H1 (cell line): ENCODE results near the gene KCTD17. TPM values are rescaled to one million over a fixed set of nuclear protein-coding genes. Genes with fewer than 3 reads are reported as not detected.

Source experiments
- CTCF ChIA-PET: fragments of 300-600 bp; sonication (Branson Sonifier 250); formaldehyde crosslinking; loops from one replicate; lab custom pipeline; 2021; ENCODE audit not compliant: partially characterized antibody; lab: Charles Lee
- POLR2A ChIA-PET: fragments of 300-600 bp; sonication (Branson Sonifier 250); formaldehyde crosslinking; loops from one replicate; lab custom pipeline; 2021; ENCODE audit warnings: inconsistent platforms; ENCODE audit not compliant: partially characterized antibody; lab: Charles Lee
- DNase-seq, 2 experiments: peaks; one replicate each; pipeline versions ENCODE4 v3.0.0 to v3.0.0-alpha.2; 2010 to 2022; ENCODE audit warnings: low spot score in 2 of 2, low read depth in 1 of 2, mixed read lengths in 1 of 2
- FAIRE-seq: peaks from 2 replicates; lab custom pipeline; 2011; peaks lifted over from hg19 to GRCh38; lab: Jason Lieb, UNC
- H2AFZ ChIP-seq: 2 replicates; pipeline ENCODE4 v1.8.1; 2012; ENCODE audit warnings: low read length, inconsistent platforms
- H2AK5ac ChIP-seq: 2 replicates; pipeline ENCODE4 v1.6.1; 2013; ENCODE audit warnings: low read depth, low read length
- H2BK120ac ChIP-seq: replicated peaks from 2 replicates; pipeline ENCODE3; 2013; ENCODE audit warnings: low read depth, low read length, inconsistent platforms
- H2BK12ac ChIP-seq: 2 replicates; pipeline ENCODE4 v1.6.1; 2013; ENCODE audit warnings: low read depth, low read length
- H2BK15ac ChIP-seq: 2 replicates; pipeline ENCODE4 v1.6.1; 2013; ENCODE audit warnings: low read length
- H2BK20ac ChIP-seq: 2 replicates; pipeline ENCODE4 v1.6.1; 2013; ENCODE audit warnings: low read length
- H2BK5ac ChIP-seq: 2 replicates; pipeline ENCODE4 v1.6.1; 2013; ENCODE audit warnings: low read depth, low read length
- H3K14ac ChIP-seq: 2 replicates; pipeline ENCODE4 v1.6.1; 2013; ENCODE audit warnings: inconsistent platforms; ENCODE audit not compliant: insufficient read length
- H3K18ac ChIP-seq: 2 replicates; pipeline ENCODE4 v1.6.1; 2013; ENCODE audit warnings: low read length; ENCODE audit errors: extremely low read depth
- H3K23ac ChIP-seq: 2 replicates; pipeline ENCODE4 v1.6.1; 2013; ENCODE audit warnings: inconsistent platforms; ENCODE audit not compliant: insufficient read length
- H3K23me2 ChIP-seq: 2 replicates; pipeline ENCODE4 v1.6.1; 2013; ENCODE audit warnings: low read depth, low read length
- H3K27ac ChIP-seq: 2 replicates; pipeline ENCODE4 v1.6.1; 2011; ENCODE audit warnings: low read depth, low read length, inconsistent platforms
- H3K27me3 ChIP-seq, 4 experiments: replicated peaks in 1 of 4; 1 replicate in 1 of 4; 2 replicates in 3 of 4; pipeline versions ENCODE4 v1.6.1 to v1.8.1; 2011 to 2013; ENCODE audit warnings: low read length in 3 of 4, mild to moderate bottlenecking in 3 of 4, inconsistent platforms in 2 of 4, mixed read lengths in 2 of 4, moderate library complexity in 1 of 4; ENCODE audit not compliant: control insufficient read depth in 3 of 4, insufficient read depth in 3 of 4; ENCODE audit errors: extremely low read depth in 1 of 4
- H3K36me3 ChIP-seq, 4 experiments: 2 replicates each; pipeline versions ENCODE4 v1.6.1 to v1.8.1; 2011 to 2013; ENCODE audit warnings: mild to moderate bottlenecking in 4 of 4, low read length in 3 of 4, moderate library complexity in 2 of 4, control low read depth in 1 of 4, inconsistent platforms in 1 of 4; ENCODE audit not compliant: insufficient read depth in 4 of 4, control insufficient read depth in 2 of 4
- H3K4ac ChIP-seq: replicated peaks from 2 replicates; pipeline ENCODE3; 2013; ENCODE audit warnings: low read length, low read depth, mixed read lengths, inconsistent platforms; ENCODE audit not compliant: insufficient read length
- H3K4me1 ChIP-seq, 4 experiments: replicated peaks in 1 of 4; 1 replicate in 1 of 4; 2 replicates in 3 of 4; pipeline versions ENCODE4 v1.6.1 to v1.8.1; 2011 to 2013; ENCODE audit warnings: low read length in 3 of 4, inconsistent platforms in 2 of 4, mixed read lengths in 1 of 4; ENCODE audit not compliant: insufficient read depth in 4 of 4, control insufficient read depth in 3 of 4
- H3K4me2 ChIP-seq, 2 experiments: 2 replicates each; pipeline versions ENCODE4 v1.6.1 to v1.8.1; 2011 to 2013; ENCODE audit warnings: low read depth in 2 of 2, low read length in 2 of 2, control low read depth in 1 of 2, inconsistent platforms in 1 of 2, mild to moderate bottlenecking in 1 of 2; ENCODE audit not compliant: insufficient read depth in 1 of 2
- H3K4me3 ChIP-seq, 4 experiments: fragments of 200-600, 300-600 bp in 1 of 4; sonication (generic), shearing (Covaris generic), sonication (Bioruptor Twin) in 1 of 4; 2 replicates each; pipeline versions ENCODE4 v1.5.1 to v1.8.1; 2011 to 2016; ENCODE audit warnings: low read length in 4 of 4, low read depth in 3 of 4, control low read depth in 2 of 4, inconsistent platforms in 2 of 4, mild to moderate bottlenecking in 2 of 4, mixed read lengths in 1 of 4, moderate library complexity in 1 of 4; ENCODE audit not compliant: insufficient read depth in 2 of 4; ENCODE audit errors: extremely low read depth in 1 of 4
- H3K56ac ChIP-seq: replicated peaks from 2 replicates; pipeline ENCODE3; 2013; ENCODE audit warnings: low read depth, mild to moderate bottlenecking, mixed read lengths, low read length, inconsistent platforms; ENCODE audit not compliant: insufficient read length
- H3K79me1 ChIP-seq: 2 replicates; pipeline ENCODE4 v1.6.1; 2013; ENCODE audit warnings: low read depth, low read length, control low read depth
- H3K79me2 ChIP-seq, 2 experiments: 2 replicates each; pipeline versions ENCODE4 v1.6.1 to v1.8.1; 2012 to 2013; ENCODE audit warnings: low read length in 2 of 2, mild to moderate bottlenecking in 2 of 2, inconsistent platforms in 1 of 2; ENCODE audit not compliant: insufficient read depth in 2 of 2, control insufficient read depth in 1 of 2
- H3K9ac ChIP-seq, 4 experiments: replicated peaks in 1 of 4; 1 replicate in 1 of 4; 2 replicates in 3 of 4; pipeline versions ENCODE4 v1.6.1 to v1.8.1; 2011 to 2013; ENCODE audit warnings: low read depth in 3 of 4, low read length in 3 of 4, control low read depth in 2 of 4, mild to moderate bottlenecking in 2 of 4, moderate library complexity in 2 of 4, inconsistent platforms in 1 of 4; ENCODE audit errors: extremely low read depth in 1 of 4
- H3K9me3 ChIP-seq, 2 experiments: 2 replicates each; pipeline versions ENCODE4 v1.6.1 to v1.8.1; 2012 to 2013; ENCODE audit warnings: mild to moderate bottlenecking in 2 of 2, moderate library complexity in 2 of 2, control low read depth in 1 of 2, inconsistent platforms in 1 of 2, low read depth in 1 of 2, low read length in 1 of 2, mixed read lengths in 1 of 2; ENCODE audit not compliant: insufficient read depth in 2 of 2
- H4K20me1 ChIP-seq, 2 experiments: replicated peaks in 1 of 2; 2 replicates each; pipeline versions ENCODE3 to v1.8.1; 2011 to 2013; ENCODE audit warnings: inconsistent platforms in 2 of 2, low read length in 2 of 2, mild to moderate bottlenecking in 1 of 2; ENCODE audit not compliant: insufficient read depth in 2 of 2, control insufficient read depth in 1 of 2
- H4K5ac ChIP-seq: 2 replicates; pipeline ENCODE4 v1.6.1; 2013; ENCODE audit warnings: low read length, low read depth, mixed read lengths, inconsistent platforms; ENCODE audit not compliant: insufficient read length
- H4K8ac ChIP-seq: 2 replicates; pipeline ENCODE4 v1.8.0; 2013; ENCODE audit warnings: mild to moderate bottlenecking, moderate library complexity, low read length, inconsistent platforms; ENCODE audit not compliant: insufficient read depth; ENCODE audit errors: extremely low read depth
- H4K91ac ChIP-seq: replicated peaks from 2 replicates; pipeline ENCODE3; 2013; ENCODE audit warnings: low read length, mixed read lengths, inconsistent platforms; ENCODE audit not compliant: insufficient read length
- GTF2F1 ChIP-seq: IDR thresholded peaks from 2 replicates; pipeline ENCODE4 v1.6.1; 2012; ENCODE audit warnings: low read depth, low read length, improper control_type of control experiment, borderline replicate concordance
- KDM1A ChIP-seq: fragments of 200-600, 300-600 bp; sonication (generic); IDR thresholded peaks from 2 replicates; pipeline ENCODE4 v1.7.1; 2016; ENCODE audit warnings: mild to moderate bottlenecking, low read length, borderline replicate concordance
- KDM4A ChIP-seq: IDR thresholded peaks from one replicate; pipeline ENCODE4 v1.7.1; 2012; ENCODE audit warnings: low read depth, mild to moderate bottlenecking, moderate library complexity, low read length, inconsistent platforms; ENCODE audit not compliant: severe bottlenecking
- POLR2AphosphoS5 ChIP-seq: IDR thresholded peaks from 2 replicates; pipeline ENCODE4 v1.6.1; 2011; ENCODE audit warnings: low read depth, low read length
- RAD21 ChIP-seq, 2 experiments: IDR thresholded peaks in 1 of 2; conservative IDR thresholded peaks in 1 of 2; 2 replicates each; pipeline ENCODE4 v1.6.1; 2011; ENCODE audit warnings: low read depth in 2 of 2, low read length in 2 of 2, improper control_type of control experiment in 1 of 2, inconsistent platforms in 1 of 2, mild to moderate bottlenecking in 1 of 2, moderate library complexity in 1 of 2
- RBBP5 ChIP-seq: IDR thresholded peaks from 2 replicates; pipeline ENCODE4 v1.7.1; 2012; ENCODE audit warnings: low read depth, mild to moderate bottlenecking, inconsistent platforms, low read length, moderate library complexity, borderline replicate concordance
- SIX5 ChIP-seq: IDR thresholded peaks from 2 replicates; pipeline ENCODE4 v1.6.1; 2011; ENCODE audit warnings: mild to moderate bottlenecking, low read depth, low read length
- TAF1 ChIP-seq: IDR thresholded peaks from 2 replicates; pipeline ENCODE4 v1.6.1; 2011; ENCODE audit warnings: mild to moderate bottlenecking, low read depth, low read length
- TCF12 ChIP-seq: IDR thresholded peaks from 2 replicates; pipeline ENCODE4 v1.6.1; 2011; ENCODE audit warnings: low read depth, mild to moderate bottlenecking, low read length
- WGBS, 2 experiments: shearing (Covaris generic) in 1 of 2; methylation state at CpG; one replicate each; pipeline versions ENCODE4 v1.1.6 to v1.1.7; 2013 to 2015; ENCODE audit warnings: low lambda C conversion rate in 2 of 2, mixed read lengths in 2 of 2, inconsistent platforms in 1 of 2, low coverage in 1 of 2, missing lambda C conversion rate in 1 of 2; ENCODE audit not compliant: insufficient replicate concordance in 2 of 2, insufficient coverage in 1 of 2, insufficient read length in 1 of 2; ENCODE audit errors: extremely low coverage in 1 of 2, missing lambda C conversion rate in 1 of 2; 5-methylcytosine and 5-hydroxymethylcytosine counted together
- polyA plus RNA-seq, 7 experiments: library from polyadenylated mRNA; depleted of rRNA in 3 of 7; stranded (reverse) in 5 of 7; unstranded in 2 of 7; fragments of >200 nt in 5 of 7; fragments of 200-250 nt in 2 of 7; gene quantifications; 1 replicate in 5 of 7; 2 replicates in 1 of 7; 4 replicates in 1 of 7; pipeline versions ENCODE4 v1.2.1 to v1.2.3, GENCODE V29; 2011 to 2013; ENCODE audit warnings: missing spikeins in 2 of 7, mixed read lengths in 2 of 7
- total RNA-seq: library from RNA; stranded (reverse); fragmentation: NEBNext Ultra II Directional; extraction: Animal tissue kit (Norgen Biotek cat#: 25700); gene quantifications from 2 replicates; pipeline ENCODE4 v1.2.1, GENCODE V29; 2021

The KCTD17 gene
- total and polyA plus RNA-seq, 2 of the 8 experiments (the other 6 are each of a cell fraction or from before 2014, with no cell fraction given) = 39.4 to 44.0 TPM

GRCh38 chr22:37036655-37037377 is 14.7 kb upstream of the KCTD17 start:
- H3K18ac ChIP-seq = no peak overlapping the region
- no peak overlapping the region for H3K4ac ChIP-seq
- H3K79me1 ChIP-seq = no peaks in the 10 kb centered on the region
- peaks cover 0 to 12% (median 5%) of the 10 kb centered on the region in 4 experiments; a peak in 4 of 7 replicates for H3K4me1 ChIP-seq
- H4K91ac ChIP-seq = no peak overlapping the region
- no peak overlapping the region for H3K4me2 ChIP-seq
- H2BK12ac ChIP-seq = peak overlapping the region; percentile 50; the same call in 1 of the 2 replicates
- no peak overlapping the region for H3K23ac ChIP-seq
- 0 out of 7 replicates have a peak, but pooled peaks cover 0 to 5% (median 0%) of the 10 kb centered on the region in 4 experiments for H3K27me3 ChIP-seq
- no peaks in the 10 kb centered on the region for H3K9me3 ChIP-seq
- H4K20me1 ChIP-seq = no peaks in the 10 kb centered on the region
- H3K79me2 ChIP-seq = no peaks in the 10 kb centered on the region
- H4K5ac ChIP-seq = no peak overlapping the region
- H3K14ac ChIP-seq = no peak overlapping the region
- FAIRE-seq = no peak
- no peak overlapping the region for H2BK5ac ChIP-seq
- no peak overlapping the region for H3K56ac ChIP-seq
- no peak overlapping the region for H2BK120ac ChIP-seq
- no peak for DNase-seq
- no peak overlapping the region for H3K4me3 ChIP-seq
- H2AK5ac ChIP-seq = no peak overlapping the region
- no peaks in the 10 kb centered on the region for H3K23me2 ChIP-seq
- CTCF ChIA-PET = interaction anchor here (1.0 to 1.7 kb wide), 6 partner anchors 8 to 165 kb away, joined by 3 to 6 read pairs (median 4); no protein-coding TSS in a partner anchor
- no peak overlapping the region for H2BK20ac ChIP-seq
- H2BK15ac ChIP-seq = no peak overlapping the region
- 93% methylated on average over 11 of the region's 11 CpGs; no CpG with 5 or more reads in 1 of the 2 experiments for WGBS, 2 experiments
- no peak overlapping the region for H2AFZ ChIP-seq
- no peak overlapping the region; the same call in 1 of the 2 replicates for H4K8ac ChIP-seq
- no peak overlapping the region for H3K27ac ChIP-seq
- H3K9ac ChIP-seq = no peak overlapping the region
- no peaks in the 10 kb centered on the region for H3K36me3 ChIP-seq
- POLR2A ChIA-PET = interaction anchor here (0.6 to 1.8 kb wide), 3 partner anchors 13 to 20 kb away, joined by 3 read pairs; no protein-coding TSS in a partner anchor
- TF ChIP-seq TCF12 = no peak
- no peak for TF ChIP-seq POLR2AphosphoS5
- no peak for TF ChIP-seq KDM1A
- TF ChIP-seq KDM4A = no peak
- TF ChIP-seq GTF2F1 = no peak
- no peak for TF ChIP-seq RBBP5
- TF ChIP-seq TAF1 = no peak
- no peak for TF ChIP-seq RAD21 (IDR thresholded peaks at IDR 0.05 in 1 of 2, conservative IDR thresholded peaks at IDR 0.05 in 1 of 2; ENCODE audit: low read depth in 2 of 2, low read length in 2 of 2)
- TF ChIP-seq SIX5 = no peak
